K562 (cell line): Measurements from ENCODE around the gene SHANK2.

Experiments used
- ERF ChIP-seq: fragments of 450-650 bp; formaldehyde crosslinking; IDR thresholded peaks from 2 replicates; pipeline ENCODE4 v1.4.0; 2020; ENCODE audit warnings: mild to moderate bottlenecking, mixed read lengths
- EZH2 ChIP-seq: IDR thresholded peaks from 2 replicates; pipeline ENCODE4 v1.6.1; 2012; ENCODE audit warnings: low read depth, mild to moderate bottlenecking, inconsistent platforms, low read length, borderline replicate concordance
- HINFP ChIP-seq: fragments of 450-650 bp; conservative IDR thresholded peaks from 2 replicates; pipeline ENCODE4 v1.6.1; 2016; ENCODE audit warnings: missing genetic modification characterization, low read depth, mild to moderate bottlenecking, control low read depth, missing compliant biosample characterization
- HSF4 ChIP-seq: fragments of 250-450 bp; sonication (Bioruptor Pico); IDR thresholded peaks from 2 replicates; pipeline ENCODE4 v2.1.2; 2022; ENCODE audit warnings: mild to moderate bottlenecking, moderate library complexity, borderline replicate concordance
- NONO ChIP-seq, 2 experiments: fragments of 200-400 bp in 1 of 2; fragments of 450-650 bp in 1 of 2; formaldehyde crosslinking in 1 of 2; IDR thresholded peaks; 2 replicates each; pipeline ENCODE4 v1.6.1; 2017; ENCODE audit warnings: low read depth in 2 of 2, mild to moderate bottlenecking in 2 of 2, moderate library complexity in 2 of 2, low read length in 1 of 2
- PKNOX1 ChIP-seq: fragments of 450-650 bp; IDR thresholded peaks from 2 replicates; pipeline ENCODE4 v1.6.1; 2016
- POLR2A ChIP-seq: fragments of 450-650 bp; conservative IDR thresholded peaks from 2 replicates; pipeline ENCODE4 v1.6.1; 2016
- POLR2AphosphoS5 ChIP-seq: IDR thresholded peaks from 2 replicates; pipeline ENCODE4 v1.6.1; 2011; ENCODE audit warnings: mild to moderate bottlenecking, low read depth, low read length, moderate library complexity; ENCODE audit not compliant: control insufficient read depth, insufficient read depth
- SMARCA5 ChIP-seq: fragments of 450-650 bp; IDR thresholded peaks from 2 replicates; pipeline ENCODE4 v1.6.1; 2016
- SMC3 ChIP-seq: conservative IDR thresholded peaks from 2 replicates; pipeline ENCODE4 v1.6.1; 2011; ENCODE audit warnings: low read depth, low read length, improper control_type of control experiment; ENCODE audit not compliant: insufficient read depth
- USF1 ChIP-seq: sonication (generic); formaldehyde crosslinking; IDR thresholded peaks from 2 replicates; pipeline ENCODE4 v1.9.0; 2022; ENCODE audit warnings: mild to moderate bottlenecking, missing genetic modification reagents
- YY1 ChIP-seq, 3 experiments: IDR thresholded peaks; 2 replicates each; pipeline ENCODE4 v1.6.1; 2011; ENCODE audit warnings: low read length in 2 of 3, mild to moderate bottlenecking in 2 of 3, moderate library complexity in 2 of 3, borderline replicate concordance in 1 of 3, control low read depth in 1 of 3, low read depth in 1 of 3; ENCODE audit not compliant: insufficient read depth in 3 of 3, insufficient replicate concordance in 2 of 3, control insufficient read depth in 1 of 3, insufficient read length in 1 of 3; ENCODE audit errors: extremely low read depth in 1 of 3
- ZNF639 ChIP-seq, 2 experiments: fragments of 200-800 bp in 1 of 2; sonication (Bioruptor generic) in 1 of 2; sonication (generic) in 1 of 2; formaldehyde crosslinking in 1 of 2; IDR thresholded peaks in 1 of 2; conservative IDR thresholded peaks in 1 of 2; 2 replicates each; pipeline versions ENCODE4 v1.5.0 to v1.6.1; 2016 to 2020; ENCODE audit warnings: missing compliant biosample characterization in 1 of 2, missing genetic modification characterization in 1 of 2, missing genetic modification reagents in 1 of 2
- TF ChIP-seq, protein P1 (sequence below), 3 experiments: IDR thresholded peaks in 2 of 3; conservative IDR thresholded peaks in 1 of 3; 2 replicates each; pipeline ENCODE4 v1.5.1; 2011 to 2012; ENCODE audit warnings: low read length in 3 of 3, mild to moderate bottlenecking in 3 of 3, control low read depth in 2 of 3, improper control_type of control experiment in 1 of 3, inconsistent platforms in 1 of 3, low read depth in 1 of 3, mixed read lengths in 1 of 3, moderate library complexity in 1 of 3; ENCODE audit not compliant: insufficient read depth in 2 of 3

DNA sequence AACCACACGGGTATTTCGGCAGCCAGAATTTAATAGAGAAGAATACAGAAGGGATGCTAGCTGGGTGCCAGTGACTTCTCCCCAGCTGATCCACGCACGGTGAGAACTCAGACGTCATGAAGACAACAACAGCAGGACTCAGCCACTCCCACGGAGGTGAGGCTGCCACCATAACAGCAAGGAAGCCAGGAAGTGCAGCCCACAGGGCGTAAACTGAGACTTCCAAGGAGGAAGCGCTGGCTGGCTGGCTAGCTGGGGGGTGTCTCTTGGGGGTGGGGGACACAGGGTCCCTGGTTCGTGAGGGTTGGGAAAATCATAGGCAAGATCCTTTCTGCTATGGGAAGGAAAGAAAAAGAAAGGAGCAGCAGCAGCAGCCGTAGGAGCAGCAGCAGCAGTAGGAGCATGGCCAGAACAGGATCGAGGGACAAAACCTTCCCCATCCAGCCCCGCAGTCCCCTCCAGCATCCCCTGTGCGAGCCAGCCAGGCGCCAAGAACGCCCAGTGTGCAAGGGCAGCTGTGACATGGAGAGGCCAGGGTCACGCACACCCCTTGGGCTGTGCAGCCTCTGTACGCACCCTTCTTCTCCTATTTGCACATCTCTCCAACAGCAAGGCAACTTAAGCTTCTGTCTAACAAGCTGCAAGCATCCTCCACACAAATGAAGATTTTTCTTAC, 49.6 kb upstream of the SHANK2 start:
- no peak for TF ChIP-seq HINFP
- no peak for TF ChIP-seq HSF4 (CRISPR knock-in tag)
- no peak for TF ChIP-seq POLR2A
- no peak for TF ChIP-seq PKNOX1
- TF ChIP-seq ZNF639 (CRISPR knock-in tag; conservative IDR thresholded peaks at IDR 0.05 in 1 of 2, IDR thresholded peaks at IDR 0.05 in 1 of 2): no peak
- no peak for TF ChIP-seq SMARCA5
- TF ChIP-seq NONO (IDR thresholded peaks at IDR 0.05; ENCODE audit: low read depth in 2 of 2, low read length in 1 of 2): no peak
- TF ChIP-seq EZH2: no peak
- no peak for TF ChIP-seq USF1 (CRISPR knock-in tag)
- TF ChIP-seq SMC3: no peak
- TF ChIP-seq ERF (CRISPR knock-in tag): no peak
- TF ChIP-seq, protein P1, sequence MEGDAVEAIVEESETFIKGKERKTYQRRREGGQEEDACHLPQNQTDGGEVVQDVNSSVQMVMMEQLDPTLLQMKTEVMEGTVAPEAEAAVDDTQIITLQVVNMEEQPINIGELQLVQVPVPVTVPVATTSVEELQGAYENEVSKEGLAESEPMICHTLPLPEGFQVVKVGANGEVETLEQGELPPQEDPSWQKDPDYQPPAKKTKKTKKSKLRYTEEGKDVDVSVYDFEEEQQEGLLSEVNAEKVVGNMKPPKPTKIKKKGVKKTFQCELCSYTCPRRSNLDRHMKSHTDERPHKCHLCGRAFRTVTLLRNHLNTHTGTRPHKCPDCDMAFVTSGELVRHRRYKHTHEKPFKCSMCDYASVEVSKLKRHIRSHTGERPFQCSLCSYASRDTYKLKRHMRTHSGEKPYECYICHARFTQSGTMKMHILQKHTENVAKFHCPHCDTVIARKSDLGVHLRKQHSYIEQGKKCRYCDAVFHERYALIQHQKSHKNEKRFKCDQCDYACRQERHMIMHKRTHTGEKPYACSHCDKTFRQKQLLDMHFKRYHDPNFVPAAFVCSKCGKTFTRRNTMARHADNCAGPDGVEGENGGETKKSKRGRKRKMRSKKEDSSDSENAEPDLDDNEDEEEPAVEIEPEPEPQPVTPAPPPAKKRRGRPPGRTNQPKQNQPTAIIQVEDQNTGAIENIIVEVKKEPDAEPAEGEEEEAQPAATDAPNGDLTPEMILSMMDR (IDR thresholded peaks at IDR 0.05 in 2 of 3, conservative IDR thresholded peaks at IDR 0.05 in 1 of 3; ENCODE audit: insufficient read depth in 2 of 3, low read depth in 1 of 3, low read length in 3 of 3): no peak
- no peak for TF ChIP-seq YY1 (IDR thresholded peaks at IDR 0.05; ENCODE audit: borderline replicate concordance in 1 of 3, control insufficient read depth in 1 of 3, extremely low read depth in 1 of 3, insufficient read depth in 3 of 3, insufficient read length in 1 of 3, insufficient replicate concordance in 2 of 3, low read depth in 1 of 3, low read length in 2 of 3)
- no peak for TF ChIP-seq POLR2AphosphoS5
